Measurements from ENCODE around the gene NUP85.

Gene NUP85

DNA sequence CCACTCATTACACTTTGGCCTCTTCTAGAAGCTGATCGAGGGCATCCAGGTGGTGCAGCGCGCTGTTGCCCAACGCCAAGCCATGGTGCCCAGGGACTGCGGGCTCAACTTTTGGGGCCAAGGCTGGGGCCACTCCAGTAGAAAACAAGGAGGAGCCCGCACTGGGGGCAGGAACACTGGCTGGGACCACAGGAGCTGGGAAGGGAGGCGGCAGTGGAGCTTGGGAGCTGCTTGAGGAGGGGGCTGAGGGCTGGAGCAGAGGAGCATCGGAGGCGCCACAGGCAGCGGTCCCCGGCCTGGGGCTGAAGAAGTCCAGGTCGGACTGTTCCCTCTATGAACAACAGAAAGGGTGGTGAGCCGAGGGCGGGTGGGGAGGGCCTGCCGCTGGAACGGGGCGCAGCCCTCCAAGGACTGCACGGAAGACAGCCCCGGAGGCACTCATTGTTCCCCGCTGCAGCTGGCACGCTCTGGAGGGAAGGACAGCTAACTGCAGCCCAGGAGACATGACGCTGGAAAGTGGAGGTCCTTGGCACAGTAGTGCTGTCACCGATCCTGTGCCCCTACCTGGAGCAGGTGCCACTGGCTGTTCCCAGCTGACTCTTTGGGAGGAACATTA lies 34.4 kb downstream of the NUP85 start:
- H3K4me3 ChIP-seq (ENCODE audit: low read depth, low read length): no peak overlapping the region
- TF ChIP-seq, protein P1, sequence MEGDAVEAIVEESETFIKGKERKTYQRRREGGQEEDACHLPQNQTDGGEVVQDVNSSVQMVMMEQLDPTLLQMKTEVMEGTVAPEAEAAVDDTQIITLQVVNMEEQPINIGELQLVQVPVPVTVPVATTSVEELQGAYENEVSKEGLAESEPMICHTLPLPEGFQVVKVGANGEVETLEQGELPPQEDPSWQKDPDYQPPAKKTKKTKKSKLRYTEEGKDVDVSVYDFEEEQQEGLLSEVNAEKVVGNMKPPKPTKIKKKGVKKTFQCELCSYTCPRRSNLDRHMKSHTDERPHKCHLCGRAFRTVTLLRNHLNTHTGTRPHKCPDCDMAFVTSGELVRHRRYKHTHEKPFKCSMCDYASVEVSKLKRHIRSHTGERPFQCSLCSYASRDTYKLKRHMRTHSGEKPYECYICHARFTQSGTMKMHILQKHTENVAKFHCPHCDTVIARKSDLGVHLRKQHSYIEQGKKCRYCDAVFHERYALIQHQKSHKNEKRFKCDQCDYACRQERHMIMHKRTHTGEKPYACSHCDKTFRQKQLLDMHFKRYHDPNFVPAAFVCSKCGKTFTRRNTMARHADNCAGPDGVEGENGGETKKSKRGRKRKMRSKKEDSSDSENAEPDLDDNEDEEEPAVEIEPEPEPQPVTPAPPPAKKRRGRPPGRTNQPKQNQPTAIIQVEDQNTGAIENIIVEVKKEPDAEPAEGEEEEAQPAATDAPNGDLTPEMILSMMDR (IDR thresholded peaks at IDR 0.05; ENCODE audit: low read depth, low read length, missing control alignments): no peak
- in situ Hi-C loops (cut with HindIII; ENCODE audit: low sequenced_read_pairs): no loop called here
- DNase-seq (ENCODE audit: low read depth): no peak

DNA sequence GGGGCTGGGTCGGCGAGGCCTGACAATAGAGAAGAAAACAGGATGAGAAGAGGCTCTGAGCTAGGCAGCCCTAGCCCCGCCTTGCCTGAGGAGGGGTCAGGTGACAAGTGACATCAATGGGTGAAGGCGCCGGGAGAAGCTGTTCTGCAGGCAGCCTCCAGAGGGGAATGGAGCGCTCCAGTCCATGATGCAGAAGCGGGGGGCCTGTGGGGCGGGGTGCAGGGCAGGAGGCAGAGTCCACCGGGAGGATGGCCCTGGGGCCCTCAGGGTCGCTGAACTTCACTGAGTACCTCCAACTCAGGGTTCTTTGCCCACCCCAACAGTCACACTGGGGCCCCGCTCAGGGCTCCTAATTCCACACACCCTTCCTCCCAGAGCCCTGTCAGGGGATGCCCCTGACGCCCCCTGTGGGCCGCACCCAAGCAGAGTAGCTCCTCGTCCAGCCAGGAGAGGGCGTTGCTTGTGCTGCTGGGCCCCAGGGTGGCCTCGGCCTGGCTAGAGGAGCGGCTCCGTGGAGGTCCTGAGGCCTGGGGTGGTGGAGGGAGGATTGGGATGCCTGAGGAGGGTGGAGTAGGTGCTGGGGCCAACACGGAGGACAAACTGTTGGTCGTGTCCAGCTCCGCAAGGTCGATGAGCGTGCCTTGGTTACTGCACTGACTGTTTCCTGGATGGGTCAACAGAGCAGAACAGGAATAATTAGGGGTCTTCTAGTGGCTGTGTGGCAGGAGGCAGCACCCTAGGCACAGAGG lies 35.1 kb downstream of the NUP85 start:
- no peak for DNase-seq (ENCODE audit: low read depth)
- TF ChIP-seq, protein P1 (IDR thresholded peaks at IDR 0.05; ENCODE audit: low read depth, low read length, missing control alignments): peak; percentile 80

DNA sequence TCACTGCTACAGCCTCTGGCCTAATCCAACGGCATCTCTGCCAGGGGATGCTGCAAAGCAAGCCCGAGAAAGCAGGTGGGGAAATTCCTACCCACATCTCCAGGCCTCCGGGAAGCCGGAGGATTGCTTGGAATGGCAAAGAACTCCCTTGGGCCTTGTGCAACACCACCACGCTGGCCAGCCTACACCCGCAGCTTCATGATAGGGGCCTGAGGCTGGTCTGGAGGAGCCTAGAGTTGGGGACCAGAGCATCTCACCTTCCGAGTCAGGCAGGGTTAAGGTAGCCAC lies 35.6 kb downstream of the NUP85 start:
- no peak for DNase-seq (ENCODE audit: low read depth)
- in situ Hi-C loops (cut with HindIII; ENCODE audit: low sequenced_read_pairs): no loop called here
- TF ChIP-seq, protein P1 (IDR thresholded peaks at IDR 0.05; ENCODE audit: low read depth, low read length, missing control alignments): no peak

More for the DNA sequence above, 35.1 kb downstream of the NUP85 start:
- H3K4me3 ChIP-seq (ENCODE audit: low read depth, low read length): no peak overlapping the region
- in situ Hi-C loops (cut with HindIII; ENCODE audit: low sequenced_read_pairs): no loop called here

DNA sequence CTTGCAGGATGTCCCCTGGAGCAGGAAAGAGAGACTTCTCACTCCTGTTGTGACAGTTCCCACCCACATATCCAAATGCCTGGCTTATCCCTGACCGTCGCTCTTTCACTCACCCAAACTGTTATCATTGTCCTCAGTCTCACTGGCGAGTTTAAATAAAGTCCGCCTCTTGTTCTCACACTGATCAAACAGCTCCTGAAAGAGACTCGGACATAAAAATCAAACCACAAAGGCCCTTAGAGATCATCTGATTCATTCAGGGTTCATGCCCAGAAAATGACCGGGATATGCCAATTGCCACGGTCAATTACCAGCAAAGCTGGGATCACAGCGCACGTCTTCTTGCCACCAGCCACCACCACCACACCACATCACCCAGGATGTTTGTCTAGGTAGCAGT lies 36.0 kb downstream of the NUP85 start:
- TF ChIP-seq, protein P1 (IDR thresholded peaks at IDR 0.05; ENCODE audit: low read depth, low read length, missing control alignments): no peak
- no peak for DNase-seq (ENCODE audit: low read depth)
- in situ Hi-C loops (cut with HindIII; ENCODE audit: low sequenced_read_pairs): no loop called here
- H3K4me3 ChIP-seq (ENCODE audit: low read depth, low read length): no peak overlapping the region

More for the DNA sequence above, 35.6 kb downstream of the NUP85 start:
- H3K4me3 ChIP-seq (ENCODE audit: low read depth, low read length): no peak overlapping the region

DNA sequence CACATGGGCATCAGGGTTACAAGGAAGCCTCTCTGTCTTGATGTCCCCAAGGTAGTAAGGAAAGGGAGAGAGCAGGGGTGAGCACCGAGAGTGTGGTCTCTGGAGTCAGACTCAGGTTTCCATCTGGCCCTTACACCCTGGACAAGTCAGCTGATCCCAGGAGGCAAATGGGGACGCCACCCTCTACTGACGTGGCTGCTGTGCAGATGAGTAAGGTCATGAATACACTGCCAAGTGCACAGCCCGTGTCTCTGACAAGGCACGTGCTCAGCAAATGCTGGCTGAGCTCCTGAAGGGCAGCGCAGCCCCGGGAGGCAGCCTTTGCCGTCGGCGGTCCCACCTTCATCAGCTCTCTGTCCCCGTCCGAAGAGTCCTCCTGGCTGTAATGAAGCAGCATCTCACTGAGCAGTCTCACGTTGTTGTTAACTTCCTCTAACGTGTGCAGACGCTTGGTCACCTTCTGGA lies 36.5 kb downstream of the NUP85 start:
- in situ Hi-C loops (cut with HindIII; ENCODE audit: low sequenced_read_pairs): no loop called here

DNA sequence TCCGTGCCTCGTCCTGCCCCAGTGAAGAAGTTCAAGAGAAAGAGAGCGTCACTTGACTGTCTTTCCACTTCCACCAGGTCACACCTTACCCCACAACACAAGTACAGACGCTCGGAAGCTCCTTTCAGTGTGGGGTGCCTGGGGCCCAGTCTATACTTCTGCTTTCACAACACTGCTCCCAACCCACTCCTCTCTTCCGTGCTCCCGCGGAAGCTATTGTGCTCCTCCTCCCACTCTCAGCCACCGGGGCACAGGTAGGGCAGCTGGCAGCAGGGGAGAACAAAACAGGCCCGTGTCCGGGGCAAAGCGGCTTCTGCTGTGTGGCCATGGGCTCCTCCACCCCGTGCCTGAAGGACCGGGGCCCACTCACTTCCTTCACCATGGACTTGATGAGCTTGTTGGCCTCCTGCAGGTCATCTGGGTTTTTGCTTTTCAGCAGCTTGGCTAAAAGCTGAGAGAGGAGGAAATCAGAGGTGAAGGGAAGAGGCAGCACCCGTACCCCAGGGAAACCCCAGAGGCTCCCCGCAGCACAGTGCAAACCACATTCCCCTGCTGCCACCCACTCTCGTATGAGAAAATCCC lies 37.1 kb downstream of the NUP85 start:
- H3K4me3 ChIP-seq (ENCODE audit: low read depth, low read length): no peak overlapping the region
- DNase-seq (ENCODE audit: low read depth): no peak
- TF ChIP-seq, protein P1 (IDR thresholded peaks at IDR 0.05; ENCODE audit: low read depth, low read length, missing control alignments): no peak
- in situ Hi-C loops (cut with HindIII; ENCODE audit: low sequenced_read_pairs): no loop called here

More for the DNA sequence above, 36.5 kb downstream of the NUP85 start:
- TF ChIP-seq, protein P1 (IDR thresholded peaks at IDR 0.05; ENCODE audit: low read depth, low read length, missing control alignments): no peak
- H3K4me3 ChIP-seq (ENCODE audit: low read depth, low read length): no peak overlapping the region
- no peak for DNase-seq (ENCODE audit: low read depth)
